HepG2 (cell line): ENCODE results near the gene MAP1LC3C.

Source experiments
- ARHGAP35 ChIP-seq: sonication (generic); formaldehyde crosslinking; IDR thresholded peaks from 2 replicates; pipeline ENCODE4 v1.9.0; 2022; ENCODE audit warnings: mild to moderate bottlenecking, inconsistent platforms, moderate library complexity, missing genetic modification reagents, borderline replicate concordance
- CTCF ChIP-seq: sonication (generic); formaldehyde crosslinking; IDR thresholded peaks from 2 replicates; pipeline ENCODE4 v1.5.0; 2020; ENCODE audit warnings: mild to moderate bottlenecking, missing genetic modification reagents, moderate library complexity
- EP300 ChIP-seq, 3 experiments: sonication (generic) in 1 of 3; formaldehyde crosslinking in 1 of 3; IDR thresholded peaks; 2 replicates each; pipeline versions ENCODE4 v1.5.1 to v1.6.1; 2011 to 2020; ENCODE audit warnings: low read depth in 2 of 3, low read length in 2 of 3, borderline replicate concordance in 1 of 3, improper control_type of control experiment in 1 of 3, mild to moderate bottlenecking in 1 of 3, missing genetic modification reagents in 1 of 3, moderate library complexity in 1 of 3
- PBX3 ChIP-seq: sonication (generic); formaldehyde crosslinking; IDR thresholded peaks from 2 replicates; pipeline ENCODE4 v1.8.1; 2023; ENCODE audit warnings: missing genetic modification reagents, inconsistent platforms, borderline replicate concordance
- PITX1 ChIP-seq: sonication (generic); formaldehyde crosslinking; IDR thresholded peaks from 2 replicates; pipeline ENCODE4 v1.5.1; 2020; ENCODE audit warnings: mild to moderate bottlenecking, missing genetic modification reagents
- POLR2AphosphoS5 ChIP-seq: IDR thresholded peaks from 2 replicates; pipeline ENCODE4 v1.6.1; 2012; ENCODE audit warnings: low read depth, low read length
- ZNF234 ChIP-seq: sonication (generic); formaldehyde crosslinking; conservative IDR thresholded peaks from 2 replicates; pipeline ENCODE4 v1.5.1; 2020; ENCODE audit warnings: mild to moderate bottlenecking, missing genetic modification reagents

GRCh38 chr1:241990040-241990439 lies 8.9 kb downstream of the MAP1LC3C start:
- TF ChIP-seq PITX1 (CRISPR knock-in tag) = no peak
- TF ChIP-seq CTCF = no peak
- no peak for TF ChIP-seq POLR2AphosphoS5
- no peak for TF ChIP-seq ZNF234 (CRISPR knock-in tag)
- TF ChIP-seq PBX3 (CRISPR knock-in tag) = no peak
- TF ChIP-seq EP300 (IDR thresholded peaks at IDR 0.05; ENCODE audit: low read depth in 2 of 2, low read length in 2 of 2) = no peak
- no peak for TF ChIP-seq EP300 (CRISPR knock-in tag; IDR thresholded peaks at IDR 0.05; ENCODE audit: borderline replicate concordance)
- TF ChIP-seq ARHGAP35 = no peak
